ENCODE results near the gene SENP1.

DNA sequence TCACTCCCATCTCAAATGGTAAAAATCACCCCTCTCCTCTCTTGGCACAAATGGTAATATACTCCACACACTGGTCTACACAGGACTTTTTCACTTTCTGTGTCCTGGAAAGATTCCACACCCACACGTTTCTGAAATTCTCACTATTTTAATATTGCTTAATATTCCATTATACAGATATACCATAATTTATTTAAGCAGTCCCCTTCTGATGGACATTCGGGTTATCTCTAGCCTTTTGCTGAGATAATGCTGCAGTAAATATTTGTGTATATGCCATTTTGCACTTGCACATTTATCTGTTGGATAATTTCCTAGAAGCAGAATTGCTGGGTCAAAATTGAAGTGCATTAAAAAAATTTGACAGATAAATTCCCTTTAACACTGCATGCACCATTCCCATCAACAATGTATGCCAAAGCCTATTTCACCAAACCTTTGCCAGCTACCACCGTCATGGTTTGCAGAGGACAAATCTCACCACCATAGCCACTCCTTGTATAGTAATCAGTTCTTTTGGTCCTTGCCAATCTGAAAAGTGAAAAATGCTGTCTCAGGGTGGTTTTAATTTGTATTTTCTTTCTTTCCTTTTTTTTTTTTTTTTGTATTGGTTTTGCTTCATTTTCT lies 86.1 kb downstream of the SENP1 start:
- TF ChIP-seq POLR2A (IDR thresholded peaks at IDR 0.05; ENCODE audit: low read length) (no peak), USF2 (IDR thresholded peaks at IDR 0.05) (no peak), KDM1A (IDR thresholded peaks at IDR 0.05; ENCODE audit: low read depth) (no peak), MAFK (IDR thresholded peaks at IDR 0.05; ENCODE audit: partially characterized antibody) (no peak)
- TF ChIP-seq, protein P1, sequence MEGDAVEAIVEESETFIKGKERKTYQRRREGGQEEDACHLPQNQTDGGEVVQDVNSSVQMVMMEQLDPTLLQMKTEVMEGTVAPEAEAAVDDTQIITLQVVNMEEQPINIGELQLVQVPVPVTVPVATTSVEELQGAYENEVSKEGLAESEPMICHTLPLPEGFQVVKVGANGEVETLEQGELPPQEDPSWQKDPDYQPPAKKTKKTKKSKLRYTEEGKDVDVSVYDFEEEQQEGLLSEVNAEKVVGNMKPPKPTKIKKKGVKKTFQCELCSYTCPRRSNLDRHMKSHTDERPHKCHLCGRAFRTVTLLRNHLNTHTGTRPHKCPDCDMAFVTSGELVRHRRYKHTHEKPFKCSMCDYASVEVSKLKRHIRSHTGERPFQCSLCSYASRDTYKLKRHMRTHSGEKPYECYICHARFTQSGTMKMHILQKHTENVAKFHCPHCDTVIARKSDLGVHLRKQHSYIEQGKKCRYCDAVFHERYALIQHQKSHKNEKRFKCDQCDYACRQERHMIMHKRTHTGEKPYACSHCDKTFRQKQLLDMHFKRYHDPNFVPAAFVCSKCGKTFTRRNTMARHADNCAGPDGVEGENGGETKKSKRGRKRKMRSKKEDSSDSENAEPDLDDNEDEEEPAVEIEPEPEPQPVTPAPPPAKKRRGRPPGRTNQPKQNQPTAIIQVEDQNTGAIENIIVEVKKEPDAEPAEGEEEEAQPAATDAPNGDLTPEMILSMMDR (IDR thresholded peaks at IDR 0.05) = no peak

All from A549 (cell line).